ENCODE measurements around the gene SAMD3.

GRCh38 chr6:130216620-130217019, 6.1 kb downstream of the SAMD3 start:
- TF ChIP-seq POLR2A (IDR thresholded peaks at IDR 0.05; ENCODE audit: borderline replicate concordance, extremely low read depth, insufficient read depth, insufficient read length) (no peak), CTCF (IDR thresholded peaks at IDR 0.05 in 2 of 3, conservative IDR thresholded peaks at IDR 0.05 in 1 of 3; ENCODE audit: borderline replicate concordance in 1 of 3, insufficient read depth in 1 of 3, low read depth in 2 of 3, low read length in 2 of 3) (no peak), SP1 (IDR thresholded peaks at IDR 0.05; ENCODE audit: low read depth) (no peak), POLR2AphosphoS5 (IDR thresholded peaks at IDR 0.05; ENCODE audit: low read depth, low read length) (no peak), RAD21 (IDR thresholded peaks at IDR 0.05; ENCODE audit: low read depth) (no peak), YY1 (IDR thresholded peaks at IDR 0.05; ENCODE audit: extremely low read depth, insufficient replicate concordance, low read depth, low read length) (no peak), MAX (IDR thresholded peaks at IDR 0.05) (no peak), CBX3 (IDR thresholded peaks at IDR 0.05; ENCODE audit: low read depth) (no peak)

Measured in HCT116 (cell line).